ENCODE data around the gene STEAP3. TPM values are rescaled to one million over a fixed set of nuclear protein-coding genes. Genes with fewer than 3 reads are reported as not detected.
A peak's percentile ranks its signal among the peaks of the same experiment; 100 is the strongest.

STEAP3 gene
- total RNA-seq, 1 donor, result 13.5 TPM

GRCh38 chr2:119289093-119289492 lies 65.5 kb downstream of the STEAP3 start:
- DNase-seq (ENCODE audit: low read depth in 2 of 3, low spot score in 2 of 3), result no peak

GRCh38 chr2:119289642-119290041 lies 66.0 kb downstream of the STEAP3 start:
- DNase-seq (ENCODE audit: low read depth in 2 of 3, low spot score in 2 of 3), result no peak

DNA sequence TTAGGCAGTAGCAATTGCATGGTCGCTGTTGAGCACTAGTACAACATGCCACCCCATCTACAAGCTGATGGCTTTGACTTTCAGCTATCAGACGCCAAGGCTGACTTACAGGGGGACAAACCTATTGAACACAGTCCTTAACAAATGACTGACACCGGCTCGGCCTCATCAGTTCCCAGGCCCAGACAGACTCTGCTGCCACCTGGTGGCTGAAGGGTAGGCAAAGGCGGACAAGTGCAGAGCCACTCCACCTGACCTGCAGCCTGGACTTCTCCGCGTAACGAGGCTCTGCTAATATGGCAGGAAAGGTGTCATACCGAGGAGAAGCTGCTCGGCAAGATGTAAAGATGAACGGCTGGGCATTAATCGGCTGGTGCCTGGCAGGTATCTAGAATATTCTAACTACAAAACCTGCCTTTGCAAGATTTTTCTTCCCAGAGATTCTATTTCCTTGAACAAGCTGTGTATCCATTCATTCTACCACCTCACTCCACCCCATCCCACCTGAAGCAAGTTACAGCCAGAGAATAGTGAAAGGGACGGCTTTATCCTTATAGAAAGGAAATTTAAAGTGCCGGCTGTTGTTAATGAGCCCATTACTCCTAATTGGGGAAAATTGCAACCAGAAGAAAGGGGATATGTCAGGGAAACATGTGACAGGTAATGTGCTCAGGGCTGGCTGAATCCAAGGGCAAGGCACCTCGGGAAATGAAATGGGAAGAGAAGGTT lies 67.4 kb downstream of the STEAP3 start:
- DNase-seq (ENCODE audit: low read depth in 2 of 3, low spot score in 2 of 3), result peak in 1 of 3 donors; percentile 49

DNA sequence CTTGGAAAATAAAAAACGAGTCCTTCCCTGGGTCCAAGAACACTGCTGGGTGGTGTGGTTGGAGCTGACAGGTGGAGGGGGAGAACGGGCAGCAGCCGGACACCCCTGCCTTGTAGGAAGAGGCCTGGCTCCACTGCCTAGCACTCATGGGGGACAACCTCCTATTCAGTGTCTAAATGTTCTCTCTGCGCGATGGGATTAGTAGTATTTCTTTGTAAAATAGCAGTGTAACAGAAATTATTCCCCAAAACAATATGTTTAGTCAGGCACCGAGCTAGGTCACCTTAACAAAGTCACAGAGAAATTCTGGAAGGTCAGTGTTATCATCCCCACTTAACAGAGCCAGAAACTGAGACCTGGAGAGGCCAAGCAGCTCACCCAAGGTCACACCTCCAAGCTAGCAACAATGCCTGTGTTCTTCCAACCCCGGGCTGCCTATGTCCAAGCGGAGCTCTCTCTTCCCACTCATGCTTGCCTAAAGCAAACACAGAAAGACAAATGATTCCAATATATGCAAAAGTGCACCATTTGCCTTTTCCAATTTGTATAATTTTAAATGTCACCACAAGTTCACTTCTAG lies 68.0 kb downstream of the STEAP3 start:
- DNase-seq (ENCODE audit: low read depth in 2 of 3, low spot score in 2 of 3), result no peak

- DNase-seq (ENCODE audit: low read depth in 2 of 3, low spot score in 2 of 3), result peak in 1 of 3 donors; percentile 23
Observed at GRCh38 chr2:119292226-119292625, 68.6 kb downstream of the STEAP3 start.

DNA sequence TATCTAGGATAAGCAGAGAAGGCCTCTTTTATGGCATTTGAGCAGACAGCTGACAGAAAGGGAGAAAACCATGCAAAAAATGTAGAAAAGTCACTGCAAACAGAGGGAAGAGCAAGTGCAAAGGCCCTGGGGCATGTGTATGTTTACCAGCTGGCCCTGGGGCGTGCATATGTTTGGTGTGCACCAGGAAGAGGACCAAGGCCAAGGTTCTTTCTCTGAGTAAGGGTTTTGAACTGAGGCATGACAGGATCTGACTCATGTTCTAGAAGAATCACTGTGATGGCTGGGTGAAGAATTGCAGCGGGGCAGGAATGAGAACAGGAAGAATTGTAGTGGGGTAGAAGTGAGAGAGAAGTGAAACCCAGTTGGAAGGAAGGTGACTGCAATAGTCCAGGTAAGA lies 69.6 kb downstream of the STEAP3 start:
- no peak for DNase-seq (ENCODE audit: low read depth in 2 of 3, low spot score in 2 of 3)

- no peak for DNase-seq (ENCODE audit: low read depth in 2 of 3, low spot score in 2 of 3)
Observed at GRCh38 chr2:119293900-119294299, 70.3 kb downstream of the STEAP3 start.

DNA sequence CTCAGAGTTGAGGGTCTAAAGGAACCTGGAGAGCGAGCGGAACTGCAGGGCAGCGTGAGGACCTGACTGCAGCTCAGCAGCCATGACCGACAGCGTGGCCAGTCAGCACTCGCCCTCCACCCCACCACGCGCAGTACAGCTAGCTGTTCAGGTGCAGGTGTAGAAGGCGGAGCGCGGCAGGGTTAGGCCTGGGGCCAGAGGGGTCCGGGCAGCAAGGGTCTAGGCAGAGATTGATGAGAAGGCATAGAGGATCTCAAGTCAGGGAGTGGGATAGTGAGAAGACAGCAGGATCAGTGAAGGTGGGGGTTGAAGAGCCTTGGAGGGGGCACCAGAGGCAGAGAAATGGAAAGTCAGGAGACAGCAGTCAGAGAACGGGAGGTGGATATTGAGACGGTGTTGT lies 71.0 kb downstream of the STEAP3 start:
- DNase-seq (ENCODE audit: low read depth in 2 of 3, low spot score in 2 of 3), result no peak

GRCh38 chr2:119295688-119296375 lies 72.2 kb downstream of the STEAP3 start:
- DNase-seq (ENCODE audit: low read depth in 2 of 3, low spot score in 2 of 3), result no peak

GRCh38 chr2:119301413-119301812 lies 77.8 kb downstream of the STEAP3 start:
- DNase-seq (ENCODE audit: low read depth in 2 of 3, low spot score in 2 of 3), result no peak

DNA sequence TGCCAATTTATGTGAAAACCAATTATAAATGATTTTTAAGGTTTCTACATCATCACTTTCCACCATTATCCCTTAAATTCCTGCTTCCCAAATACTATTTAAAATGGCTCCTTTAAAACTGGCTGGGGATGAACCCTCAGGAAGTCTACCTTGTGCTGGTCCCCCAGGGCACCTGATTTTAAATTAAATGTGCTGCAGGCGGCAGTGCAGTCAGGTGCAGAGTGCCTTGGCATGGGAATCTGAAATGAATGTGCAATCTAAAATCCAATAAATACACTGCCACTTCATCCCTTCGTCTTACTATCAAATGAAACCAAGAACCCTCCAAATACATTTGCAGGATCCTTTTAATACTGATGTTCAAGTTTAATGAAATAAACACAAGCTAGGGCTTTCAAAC lies 81.2 kb downstream of the STEAP3 start:
- DNase-seq (ENCODE audit: low read depth in 2 of 3, low spot score in 2 of 3), result no peak

GRCh38 chr2:119305497-119306195 lies 82.0 kb downstream of the STEAP3 start:
- DNase-seq (ENCODE audit: low read depth in 2 of 3, low spot score in 2 of 3), result no peak

GRCh38 chr2:119306196-119306590 lies 82.6 kb downstream of the STEAP3 start:
- no peak for DNase-seq (ENCODE audit: low read depth in 2 of 3, low spot score in 2 of 3)

DNA sequence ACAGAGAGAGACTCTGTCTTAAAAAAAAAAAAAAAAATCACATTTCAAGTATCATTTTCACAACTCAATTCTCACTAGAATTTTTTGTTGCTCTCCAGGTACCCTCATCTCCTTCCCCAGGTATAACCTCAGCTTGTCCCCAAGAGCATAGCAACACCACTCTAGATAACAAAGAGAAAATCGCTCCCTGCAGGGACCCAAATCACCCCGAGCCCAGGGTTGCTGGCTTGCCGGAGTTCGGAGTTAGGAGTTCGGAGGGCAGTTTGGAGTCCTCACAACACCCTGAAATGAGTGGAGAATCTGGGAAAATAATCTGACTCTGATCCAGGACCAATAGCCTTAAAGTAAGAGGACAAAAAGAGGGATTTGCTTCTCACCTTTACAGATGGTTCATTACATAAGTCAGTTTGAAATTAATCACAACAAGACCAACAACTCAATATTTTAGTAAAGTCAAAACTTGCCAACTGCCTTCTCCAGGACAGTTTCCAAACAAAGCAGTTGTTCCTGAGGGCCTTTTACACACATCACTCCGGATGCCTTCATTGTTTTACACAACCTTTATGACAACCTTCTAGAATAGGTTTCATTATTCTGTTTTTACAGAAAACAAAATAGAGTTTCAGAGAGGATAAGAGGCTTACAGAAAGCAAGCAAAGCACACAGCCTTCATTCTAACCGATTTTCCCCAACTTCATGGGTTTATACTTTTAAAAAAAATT lies 83.9 kb downstream of the STEAP3 start:
- DNase-seq (ENCODE audit: low read depth in 2 of 3, low spot score in 2 of 3), result no peak

GRCh38 chr2:119308793-119309330 lies 85.2 kb downstream of the STEAP3 start:
- DNase-seq (ENCODE audit: low read depth in 2 of 3, low spot score in 2 of 3), result no peak

DNA sequence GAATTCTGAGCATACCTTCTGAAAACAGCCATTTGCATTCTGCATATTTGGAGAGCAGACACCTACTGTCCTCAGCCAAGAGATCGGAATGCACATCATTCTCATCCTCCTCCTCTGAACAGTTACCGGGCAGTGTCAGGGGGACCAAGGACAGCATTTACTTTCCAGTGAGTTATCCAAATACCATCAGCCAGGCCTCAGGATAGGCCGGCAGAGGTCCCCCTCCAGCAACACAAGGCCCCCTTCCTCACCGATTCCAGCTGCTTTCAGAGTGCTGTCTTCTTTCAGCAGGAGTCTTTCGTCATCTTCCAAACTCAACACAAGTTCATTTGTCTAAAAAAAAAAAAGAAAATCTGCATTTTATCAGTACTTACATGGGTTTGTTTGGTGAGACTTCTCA lies 87.7 kb downstream of the STEAP3 start:
- DNase-seq (ENCODE audit: low read depth in 2 of 3, low spot score in 2 of 3), result no peak

- no peak for DNase-seq (ENCODE audit: low read depth in 2 of 3, low spot score in 2 of 3)
Observed at GRCh38 chr2:119311831-119312230, 88.2 kb downstream of the STEAP3 start.
